Neural progenitor cell (in vitro differentiated cells): ENCODE measurements around the gene TMEM45A. TPM values are rescaled to one million over a fixed set of nuclear protein-coding genes. Genes with fewer than 3 reads are reported as not detected.

ENCODE experiments used
- DNase-seq: peaks from one replicate; pipeline ENCODE4 v3.0.0-alpha.2; 2016; ENCODE audit warnings: low spot score
- H2AFZ ChIP-seq: fragments of 200-600 bp; sonication (generic); replicated peaks from 2 replicates; pipeline ENCODE4 v1.6.1; 2016; ENCODE audit warnings: antibody characterized with exemption
- H3F3A ChIP-seq: fragments of 200-600 bp; sonication (generic); 2 replicates; pipeline ENCODE4 v1.6.1; 2016; ENCODE audit warnings: antibody characterized with exemption, low read depth
- H3K27ac ChIP-seq: fragments of 200-600 bp; sonication (generic); 2 replicates; pipeline ENCODE4 v1.5.1; 2016; ENCODE audit warnings: mild to moderate bottlenecking
- H3K27me3 ChIP-seq: fragments of 200-600 bp; sonication (generic); 2 replicates; pipeline ENCODE4 v1.6.1; 2016; ENCODE audit warnings: mild to moderate bottlenecking, moderate library complexity
- H3K36me3 ChIP-seq: fragments of 200-600 bp; sonication (generic); 2 replicates; pipeline ENCODE4 v1.5.1; 2016
- H3K4me1 ChIP-seq: fragments of 200-600 bp; sonication (generic); 2 replicates; pipeline ENCODE4 v1.6.1; 2016; ENCODE audit warnings: mixed run types
- H3K4me2 ChIP-seq: fragments of 200-600 bp; sonication (generic); 2 replicates; pipeline ENCODE4 v1.6.1; 2016
- H3K4me3 ChIP-seq: fragments of 200-600 bp; sonication (generic); 2 replicates; pipeline ENCODE4 v1.5.1; 2016
- H3K79me2 ChIP-seq: fragments of 200-600 bp; sonication (generic); 2 replicates; pipeline ENCODE4 v1.6.1; 2016; ENCODE audit warnings: low read depth
- H3K9ac ChIP-seq: fragments of 200-600 bp; sonication (generic); 2 replicates; pipeline ENCODE4 v1.6.1; 2016
- H3K9me3 ChIP-seq: fragments of 200-600 bp; sonication (generic); 2 replicates; pipeline ENCODE4 v1.5.1; 2016; ENCODE audit warnings: low read depth
- H4K20me1 ChIP-seq: fragments of 200-600 bp; sonication (generic); 2 replicates; pipeline ENCODE4 v1.6.1; 2016; ENCODE audit warnings: low read depth
- H3K27ac Mint-ChIP-seq: 3 replicates; pipeline ENCODE4 v1.8.0; 2021; ENCODE audit warnings: mixed read lengths
- H3K27me3 Mint-ChIP-seq: 2 replicates; pipeline ENCODE4 v1.8.0; 2022; ENCODE audit warnings: low read depth, mild to moderate bottlenecking, inconsistent platforms, moderate library complexity, mixed read lengths; ENCODE audit not compliant: insufficient read depth
- H3K36me3 Mint-ChIP-seq: 3 replicates; pipeline ENCODE4 v1.8.0; 2021; ENCODE audit warnings: mixed read lengths
- H3K4me1 Mint-ChIP-seq: 3 replicates; pipeline ENCODE4 v1.8.0; 2021; ENCODE audit warnings: mixed read lengths
- H3K4me3 Mint-ChIP-seq: 3 replicates; pipeline ENCODE4 v1.8.0; 2021; ENCODE audit warnings: mild to moderate bottlenecking, moderate library complexity, mixed read lengths
- H3K9me3 Mint-ChIP-seq: 3 replicates; pipeline ENCODE4 v1.8.0; 2020; ENCODE audit warnings: mixed read lengths
- EZH2 ChIP-seq: fragments of 200-600 bp; sonication (generic); IDR thresholded peaks from 2 replicates; pipeline ENCODE4 v1.6.1; 2017; ENCODE audit warnings: antibody characterized with exemption, mild to moderate bottlenecking, moderate library complexity
- EZH2phosphoT487 ChIP-seq: fragments of 200-600 bp; sonication (generic); IDR thresholded peaks from 2 replicates; pipeline ENCODE4 v1.6.1; 2017; ENCODE audit warnings: antibody characterized with exemption
- total RNA-seq: library from RNA; depleted of rRNA; stranded (reverse); fragments of >200 nt; gene quantifications from 2 replicates; pipeline ENCODE4 v1.2.3, GENCODE V29; 2015; ENCODE audit warnings: low replicate concordance
- TF ChIP-seq, protein P1 (sequence below): fragments of 200-600 bp; sonication (generic); IDR thresholded peaks from 2 replicates; pipeline ENCODE4 v1.5.1; 2017; ENCODE audit warnings: antibody characterized with exemption, mild to moderate bottlenecking

The TMEM45A gene
- total RNA-seq, 1 donor from 2014 or later = 82.7 TPM

DNA sequence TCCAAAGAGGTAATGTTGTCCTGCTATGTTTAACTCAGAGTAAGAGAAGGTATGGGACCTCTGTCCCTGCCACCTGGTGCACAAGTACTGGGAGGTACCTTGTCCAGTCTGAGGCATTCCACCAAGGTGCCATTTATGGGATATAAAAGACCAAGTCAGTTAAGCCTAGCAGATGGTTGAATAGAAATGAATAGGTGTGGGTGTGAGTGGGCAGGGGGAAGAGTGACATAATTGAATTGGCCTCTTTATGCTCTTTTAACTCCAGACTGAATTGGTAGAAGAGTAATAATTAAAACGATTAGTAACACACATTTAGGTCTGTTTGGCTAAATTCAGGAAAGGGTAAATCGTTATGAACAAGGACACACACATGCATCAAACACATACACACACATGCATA lies 117.5 kb downstream of the TMEM45A start:
- Mint-ChIP-seq H3K4me3 (no peak overlapping the region), H3K27ac (no peak overlapping the region), H3K9me3 (no peaks in the 10 kb centered on the region), H3K36me3 (no peaks in the 10 kb centered on the region), H3K27me3 (peaks cover 2% of the 10 kb centered on the region), H3K4me1 (peaks cover 7% of the 10 kb centered on the region)
- H3K4me1 ChIP-seq = peaks cover 7% of the 10 kb centered on the region
- no peaks in the 10 kb centered on the region for H3K79me2 ChIP-seq
- H3K27me3 ChIP-seq = no peaks in the 10 kb centered on the region
- H3K36me3 ChIP-seq = no peaks in the 10 kb centered on the region
- no peaks in the 10 kb centered on the region for H3K9me3 ChIP-seq
- no peaks in the 10 kb centered on the region for H4K20me1 ChIP-seq
- H3K4me3 ChIP-seq = no peak overlapping the region
- no peak overlapping the region for H3K4me2 ChIP-seq
- H3K27ac ChIP-seq = no peak overlapping the region
- H3K9ac ChIP-seq = no peak overlapping the region
- no peak for DNase-seq
- no peak overlapping the region for H2AFZ ChIP-seq
- no peak for TF ChIP-seq EZH2
- no peak for TF ChIP-seq EZH2phosphoT487
- TF ChIP-seq, protein P1, sequence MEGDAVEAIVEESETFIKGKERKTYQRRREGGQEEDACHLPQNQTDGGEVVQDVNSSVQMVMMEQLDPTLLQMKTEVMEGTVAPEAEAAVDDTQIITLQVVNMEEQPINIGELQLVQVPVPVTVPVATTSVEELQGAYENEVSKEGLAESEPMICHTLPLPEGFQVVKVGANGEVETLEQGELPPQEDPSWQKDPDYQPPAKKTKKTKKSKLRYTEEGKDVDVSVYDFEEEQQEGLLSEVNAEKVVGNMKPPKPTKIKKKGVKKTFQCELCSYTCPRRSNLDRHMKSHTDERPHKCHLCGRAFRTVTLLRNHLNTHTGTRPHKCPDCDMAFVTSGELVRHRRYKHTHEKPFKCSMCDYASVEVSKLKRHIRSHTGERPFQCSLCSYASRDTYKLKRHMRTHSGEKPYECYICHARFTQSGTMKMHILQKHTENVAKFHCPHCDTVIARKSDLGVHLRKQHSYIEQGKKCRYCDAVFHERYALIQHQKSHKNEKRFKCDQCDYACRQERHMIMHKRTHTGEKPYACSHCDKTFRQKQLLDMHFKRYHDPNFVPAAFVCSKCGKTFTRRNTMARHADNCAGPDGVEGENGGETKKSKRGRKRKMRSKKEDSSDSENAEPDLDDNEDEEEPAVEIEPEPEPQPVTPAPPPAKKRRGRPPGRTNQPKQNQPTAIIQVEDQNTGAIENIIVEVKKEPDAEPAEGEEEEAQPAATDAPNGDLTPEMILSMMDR = no peak
- H3F3A ChIP-seq = peaks cover 3% of the 10 kb centered on the region

- Histone ChIP-seq H4K20me1 (no peaks in the 10 kb centered on the region), H3K4me2 (no peak overlapping the region), H3K4me1 (peaks cover 7% of the 10 kb centered on the region), H3K27ac (no peak overlapping the region), H3K27me3 (no peaks in the 10 kb centered on the region), H2AFZ (no peak overlapping the region), H3K36me3 (no peaks in the 10 kb centered on the region), H3K9ac (no peak overlapping the region), H3K9me3 (no peaks in the 10 kb centered on the region), H3F3A (no peaks in the 10 kb centered on the region), H3K4me3 (no peak overlapping the region), H3K79me2 (no peaks in the 10 kb centered on the region)
- Mint-ChIP-seq H3K4me3 (no peak overlapping the region), H3K36me3 (no peaks in the 10 kb centered on the region), H3K9me3 (no peaks in the 10 kb centered on the region), H3K27me3 (peaks cover 3% of the 10 kb centered on the region), H3K27ac (no peak overlapping the region), H3K4me1 (peaks cover 7% of the 10 kb centered on the region)
- DNase-seq = no peak
- TF ChIP-seq EZH2phosphoT487 (no peak), EZH2 (no peak)
- TF ChIP-seq, protein P1 = no peak
These were observed 118.8 kb downstream of the TMEM45A start for GRCh38 chr3:100611221-100611620.

DNA sequence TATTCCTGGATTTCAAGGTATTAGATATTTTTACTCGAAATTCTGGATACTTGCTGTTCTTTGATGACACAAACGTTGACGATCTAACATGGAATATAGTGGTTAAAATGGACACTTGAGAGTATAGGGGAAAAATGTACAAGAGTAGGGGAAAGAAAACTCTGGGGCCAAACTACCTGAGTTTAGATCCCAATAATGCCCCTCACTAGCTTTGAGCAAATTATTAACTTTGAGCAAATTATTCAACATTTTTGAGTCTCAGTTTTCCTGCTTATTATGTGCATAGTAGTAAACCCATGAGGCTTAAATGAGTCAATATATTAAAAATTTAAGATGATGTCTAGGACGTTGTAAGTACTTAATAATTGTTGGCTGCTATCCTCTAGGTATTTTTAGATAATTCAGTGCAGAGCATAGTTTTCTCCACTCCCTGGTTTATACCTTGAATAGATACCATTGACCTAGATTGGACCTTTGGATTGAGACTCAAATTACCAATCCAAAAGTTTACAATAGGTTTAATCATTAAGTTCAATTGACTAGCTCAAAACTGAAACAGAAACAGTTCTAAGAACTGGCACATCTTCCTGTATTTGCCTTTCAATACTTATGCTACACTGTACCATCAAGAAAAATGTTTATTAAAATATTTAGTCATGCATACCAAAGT lies 121.4 kb downstream of the TMEM45A start:
- H3K36me3 Mint-ChIP-seq = no peaks in the 10 kb centered on the region
- peaks cover 3% of the 10 kb centered on the region for H3K27me3 Mint-ChIP-seq
- no peak for TF ChIP-seq EZH2phosphoT487
- no peaks in the 10 kb centered on the region for H4K20me1 ChIP-seq
- H3K4me1 ChIP-seq = peaks cover 7% of the 10 kb centered on the region
- H3K27ac ChIP-seq = no peak overlapping the region
- H3K36me3 ChIP-seq = no peaks in the 10 kb centered on the region
- no peak for DNase-seq
- peaks cover 7% of the 10 kb centered on the region for H3K4me1 Mint-ChIP-seq
- H3K4me2 ChIP-seq = no peak overlapping the region
- H3K4me3 Mint-ChIP-seq = no peak overlapping the region
- H3K9me3 Mint-ChIP-seq = peaks cover 2% of the 10 kb centered on the region
- H3F3A ChIP-seq = no peaks in the 10 kb centered on the region
- H3K9me3 ChIP-seq = no peaks in the 10 kb centered on the region
- H3K27ac Mint-ChIP-seq = no peak overlapping the region
- H3K9ac ChIP-seq = no peak overlapping the region
- H3K79me2 ChIP-seq = no peaks in the 10 kb centered on the region
- H3K27me3 ChIP-seq = no peaks in the 10 kb centered on the region
- H2AFZ ChIP-seq = no peak overlapping the region
- no peak overlapping the region for H3K4me3 ChIP-seq

DNA sequence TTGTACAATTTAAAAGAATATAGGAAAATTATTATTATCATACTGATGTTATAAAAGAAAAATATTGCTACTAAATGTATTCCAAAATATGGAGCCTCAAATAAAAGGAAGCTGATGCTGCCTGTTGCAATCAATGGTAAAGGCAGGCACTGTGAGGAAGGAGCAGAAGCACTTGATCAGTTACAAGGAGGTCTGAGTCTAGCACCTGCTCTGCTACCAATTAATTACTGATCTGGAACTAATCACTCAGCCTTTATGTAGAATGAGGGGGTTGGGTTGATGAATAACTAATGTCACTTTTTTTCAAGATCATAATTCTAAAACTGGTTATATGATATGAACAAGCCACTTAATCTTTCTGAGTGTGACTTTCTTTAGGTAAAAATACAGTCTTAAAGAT lies 122.5 kb downstream of the TMEM45A start:
- H3K4me1 Mint-ChIP-seq = peaks cover 6% of the 10 kb centered on the region

More for the DNA sequence above, 122.5 kb downstream of the TMEM45A start:
- Histone ChIP-seq H3K9me3 (no peaks in the 10 kb centered on the region), H3K27me3 (no peaks in the 10 kb centered on the region), H3K4me2 (no peak overlapping the region), H3K4me1 (peaks cover 7% of the 10 kb centered on the region), H3K79me2 (no peaks in the 10 kb centered on the region), H3K9ac (no peak overlapping the region), H2AFZ (no peak overlapping the region), H3K36me3 (no peaks in the 10 kb centered on the region), H3F3A (no peaks in the 10 kb centered on the region), H3K4me3 (no peak overlapping the region), H4K20me1 (no peaks in the 10 kb centered on the region), H3K27ac (no peak overlapping the region)
- H3K27me3 Mint-ChIP-seq = peaks cover 2% of the 10 kb centered on the region
- H3K4me3 Mint-ChIP-seq = no peak overlapping the region
- DNase-seq = no peak
- peaks cover 2% of the 10 kb centered on the region for H3K9me3 Mint-ChIP-seq
- TF ChIP-seq, protein P1 = no peak
- TF ChIP-seq EZH2phosphoT487 (no peak), EZH2 (no peak)
- no peak overlapping the region for H3K27ac Mint-ChIP-seq
- no peaks in the 10 kb centered on the region for H3K36me3 Mint-ChIP-seq
